Measurements from ENCODE around the gene HDAC11. TPM values are rescaled to one million over a fixed set of nuclear protein-coding genes. Genes with fewer than 3 reads are reported as not detected.

Gene HDAC11
- total and polyA plus RNA-seq, 9 of the 15 experiments (the other 6 are each of a cell fraction or from before 2014, with no cell fraction given): 0.60 to 6.0 (median 4.5) TPM

DNA sequence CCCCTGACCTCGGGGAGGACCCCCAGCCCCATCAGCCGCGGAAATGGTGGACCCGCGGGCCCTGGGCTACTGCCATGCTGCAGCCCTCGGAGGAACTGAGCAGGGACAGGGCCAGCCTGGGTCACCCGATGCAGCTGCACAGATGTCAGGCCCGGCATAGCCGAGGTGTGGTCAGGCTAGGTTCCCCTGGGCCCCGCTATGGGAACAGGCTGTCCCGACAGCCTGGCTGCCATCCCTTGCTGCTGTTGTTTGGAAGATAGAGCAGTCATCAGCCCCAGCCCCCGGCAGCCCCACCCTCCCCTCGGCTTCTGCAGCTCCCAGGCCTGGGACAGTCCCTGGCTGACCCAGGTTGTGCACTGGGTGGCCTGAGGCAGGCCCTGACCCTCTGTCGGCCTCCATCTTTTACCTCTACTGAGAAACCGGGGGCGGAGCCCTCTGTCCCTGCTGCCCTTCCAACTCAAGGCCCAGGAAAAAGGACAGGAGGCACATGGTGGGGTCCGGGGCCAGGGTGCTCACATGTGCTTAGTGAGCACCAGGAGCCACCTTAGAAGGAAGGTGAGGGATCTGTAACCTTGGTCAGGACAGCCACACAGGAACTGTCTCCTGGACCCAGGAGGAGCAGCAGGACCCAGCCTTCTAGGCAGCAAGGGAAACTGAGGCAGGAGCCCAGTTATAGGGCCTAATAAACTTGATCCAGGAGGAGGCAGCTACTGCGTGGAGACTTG lies 37.3 kb downstream of the HDAC11 start:
- Histone ChIP-seq H3K36me3 (ENCODE audit: control insufficient read depth, insufficient read depth, low read length) (no peaks in the 10 kb centered on the region), H3K4me1 (replicated peaks in 1 of 2; ENCODE audit: control insufficient read depth in 2 of 2, insufficient read depth in 2 of 2, low read length in 2 of 2) (peaks cover 0 to 20% of the 10 kb centered on the region in 2 experiments; a peak in 2 of 5 replicates), H3K27me3 (ENCODE audit: control insufficient read depth in 2 of 2, insufficient read depth in 2 of 2, low read length in 2 of 2) (peaks cover 68 to 79% of the 10 kb centered on the region in 2 experiments), H3K4me3 (no peak overlapping the region), H3K9me3 (replicated peaks; ENCODE audit: control insufficient read depth, insufficient read depth, low read depth, low read length) (no peaks in the 10 kb centered on the region), H3K9me1 (ENCODE audit: control insufficient read depth, insufficient read depth, low read length) (no peaks in the 10 kb centered on the region), H2AFZ (ENCODE audit: low read depth, low read length) (no peak overlapping the region), H3K79me2 (ENCODE audit: control insufficient read depth, insufficient read depth, low read length) (no peaks in the 10 kb centered on the region), H3K4me2 (ENCODE audit: insufficient read depth, low read length) (no peak overlapping the region), H3K9ac (ENCODE audit: insufficient read depth in 1 of 2, low read depth in 2 of 2, low read length in 2 of 2) (no peak overlapping the region; a peak in 1 of 4 replicates), H3K27ac (ENCODE audit: extremely low read depth, low read depth, low read length) (no peak overlapping the region), H4K20me1 (replicated peaks; ENCODE audit: control insufficient read depth, insufficient read depth, low read length) (peaks cover 15% of the 10 kb centered on the region; the same call in 1 of the 2 replicates)
- FAIRE-seq (no peak), ATAC-seq (peak; percentile 32), DNase-seq (ENCODE audit: extremely low read depth in 1 of 4, low spot score in 3 of 4) (no peak)
- ChIA-PET POLR2A (interaction anchor here (0.6 to 1.3 kb wide), 3 partner anchors 13 to 131 kb away, joined by 3 to 4 read pairs (median 3); no protein-coding TSS in a partner anchor), CTCF (ENCODE audit: low intra/inter-chr PET ratio) (no interaction called here)
- BruUV-seq (replicated peaks): no TSS peak
- intact Hi-C loops (cut with micrococcal nuclease): no loop called here
- TF ChIP-seq EZH2 (IDR thresholded peaks at IDR 0.05; ENCODE audit: borderline replicate concordance, low read depth, low read length): 0 out of 2 replicates have a peak, but pooled peaks have one; percentile 11
- TF ChIP-seq PATZ1 (CRISPR knock-in tag; IDR thresholded peaks at IDR 0.05; ENCODE audit: borderline replicate concordance): no peak
- TF ChIP-seq GABPB2 (CRISPR knock-in tag; conservative IDR thresholded peaks at IDR 0.05): no peak
- TF ChIP-seq, protein P1, sequence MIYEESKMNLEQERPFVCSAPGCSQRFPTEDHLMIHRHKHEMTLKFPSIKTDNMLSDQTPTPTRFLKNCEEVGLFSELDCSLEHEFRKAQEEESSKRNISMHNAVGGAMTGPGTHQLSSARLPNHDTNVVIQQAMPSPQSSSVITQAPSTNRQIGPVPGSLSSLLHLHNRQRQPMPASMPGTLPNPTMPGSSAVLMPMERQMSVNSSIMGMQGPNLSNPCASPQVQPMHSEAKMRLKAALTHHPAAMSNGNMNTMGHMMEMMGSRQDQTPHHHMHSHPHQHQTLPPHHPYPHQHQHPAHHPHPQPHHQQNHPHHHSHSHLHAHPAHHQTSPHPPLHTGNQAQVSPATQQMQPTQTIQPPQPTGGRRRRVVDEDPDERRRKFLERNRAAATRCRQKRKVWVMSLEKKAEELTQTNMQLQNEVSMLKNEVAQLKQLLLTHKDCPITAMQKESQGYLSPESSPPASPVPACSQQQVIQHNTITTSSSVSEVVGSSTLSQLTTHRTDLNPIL (CRISPR knock-in tag; IDR thresholded peaks at IDR 0.05): no peak
- no peak for TF ChIP-seq TAL1 (IDR thresholded peaks at IDR 0.05)
- WGBS (ENCODE audit: insufficient coverage, low coverage, missing lambda C conversion rate): 12% methylated on average over 18 of the region's 18 CpGs
- in situ Hi-C loops (cut with MboI): no loop called here

Data from K562 (cell line).